Transverse colon (tissue), 3 donors: ENCODE results near the gene TAF1D.

Experiments
- CTCF ChIP-seq, 5 experiments: fragments of 200-600 bp in 3 of 5; fragments of 450-650 bp in 2 of 5; sonication (generic) in 3 of 5; IDR thresholded peaks; 1 replicate in 2 of 5; 2 replicates in 3 of 5; pipeline ENCODE4 v1.5.1; 2016 to 2017; ENCODE audit warnings: antibody characterized with exemption in 5 of 5, inconsistent platforms in 3 of 5, mild to moderate bottlenecking in 2 of 5, moderate library complexity in 1 of 5
- POLR2A ChIP-seq: fragments of 450-650 bp; IDR thresholded peaks from one replicate; pipeline ENCODE4 v1.6.1; 2016; ENCODE audit warnings: antibody characterized with exemption, mild to moderate bottlenecking, moderate library complexity

GRCh38 chr11:93738647-93739081 is 2.6 kb downstream of the TAF1D start:
- TF ChIP-seq CTCF (IDR thresholded peaks at IDR 0.05) (no peak), POLR2A (no peak)
